NCI-H187 (cell line): ENCODE measurements around the gene KRTAP6-2.

ENCODE experiments used
- DNase-seq, 2 experiments: peaks; one replicate each; lab custom pipeline; 2025; lab: John Stamatoyannopoulos, UW

The KRTAP6-2 gene

GRCh38 chr21:30567617-30568016 is 31.1 kb downstream of the KRTAP6-2 start:
- DNase-seq: no peak

- DNase-seq: no peak
These were observed 35.1 kb downstream of the KRTAP6-2 start for GRCh38 chr21:30563630-30564029.

GRCh38 chr21:30563072-30563471 is 35.6 kb downstream of the KRTAP6-2 start:
- DNase-seq: no peak

GRCh38 chr21:30561957-30562356 is 36.7 kb downstream of the KRTAP6-2 start:
- DNase-seq: no peak

- no peak for DNase-seq
These were observed 37.3 kb downstream of the KRTAP6-2 start, which contains the start of gene KRTAP19-7 for GRCh38 chr21:30561264-30561895. Gene KRTAP19-7, minus strand, starts transcription at chr21:30561314. Its CDS starts 25 bp downstream, at chr21:30561289.

- no peak for DNase-seq
These were observed 43.6 kb downstream of the KRTAP6-2 start for GRCh38 chr21:30555095-30555494.

- no peak for DNase-seq
These were observed 45.9 kb downstream of the KRTAP6-2 start for GRCh38 chr21:30552782-30553181.
